Sigmoid colon (tissue), 7 donors: Measurements from ENCODE around the gene ACOXL. TPM values are rescaled to one million over a fixed set of nuclear protein-coding genes. Genes with fewer than 3 reads are reported as not detected.

ENCODE experiments used
- DNase-seq: peaks from one replicate; pipeline ENCODE4 v3.0.0-alpha.2; 2019
- H3K27ac ChIP-seq, 4 donors: fragments of 200-600 bp; sonication (generic); one replicate each; pipeline ENCODE4 v1.5.1; 2016 to 2019; ENCODE audit warnings: mild to moderate bottlenecking in 1 of 4
- H3K27me3 ChIP-seq, 3 donors: fragments of 200-600 bp; sonication (generic); one replicate each; pipeline ENCODE4 v1.5.1; 2019; ENCODE audit warnings: mild to moderate bottlenecking in 1 of 3
- H3K36me3 ChIP-seq, 4 donors: fragments of 200-600 bp; sonication (generic); one replicate each; pipeline ENCODE4 v1.5.1; 2016 to 2019
- H3K4me1 ChIP-seq, 4 donors: fragments of 200-600 bp; sonication (generic); one replicate each; pipeline ENCODE4 v1.5.1; 2017 to 2019
- H3K4me3 ChIP-seq, 4 donors: fragments of 200-600 bp; sonication (generic); one replicate each; pipeline ENCODE4 v1.5.1; 2017 to 2019; ENCODE audit warnings: mild to moderate bottlenecking in 2 of 4, moderate library complexity in 1 of 4
- H3K9me3 ChIP-seq, 4 donors: fragments of 200-600 bp in 3 of 4; sonication (generic) in 3 of 4; one replicate each; pipeline versions ENCODE4 v1.5.1 to v1.6.1; 2013 to 2019
- EP300 ChIP-seq, 4 donors: sonication (generic); formaldehyde crosslinking; IDR thresholded peaks; one replicate each; pipeline ENCODE4 v1.6.1; 2017; ENCODE audit warnings: antibody characterized with exemption in 4 of 4
- POLR2A ChIP-seq, 2 donors: fragments of 450-650 bp; IDR thresholded peaks; one replicate each; pipeline ENCODE4 v1.6.1; 2016; ENCODE audit warnings: antibody characterized with exemption in 2 of 2, mild to moderate bottlenecking in 2 of 2, moderate library complexity in 2 of 2
- POLR2AphosphoS5 ChIP-seq, 4 donors: sonication (generic); formaldehyde crosslinking; IDR thresholded peaks; one replicate each; pipeline ENCODE4 v1.6.1; 2017; ENCODE audit warnings: antibody characterized with exemption in 4 of 4
- WGBS, 2 donors: extraction: QIAGEN DNeasy Blood & Tissue Kit; methylation state at CpG; one replicate each; pipeline ENCODE4 v1.1.7; 2013; 5-methylcytosine and 5-hydroxymethylcytosine counted together
- intact Hi-C: fragments of 100-400 bp; cut with DNase I; formaldehyde crosslinking; loops from one replicate; pipeline ENCODE4 v1.15.1; 2023
- polyA plus RNA-seq, 3 donors: library from polyadenylated mRNA; stranded (reverse); fragments of 200-250 nt; gene quantifications; one replicate each; pipeline ENCODE4 v1.2.3, GENCODE V29; 2013
- total RNA-seq, 4 donors: library from RNA; depleted of rRNA; stranded (reverse); fragments of >200 nt; gene quantifications; one replicate each; pipeline ENCODE4 v1.1.0, GENCODE V29; 2016
- TF ChIP-seq, protein P1 (sequence below), 4 experiments: fragments of 450-650 bp in 3 of 4; fragments of 200-600 bp in 1 of 4; IDR thresholded peaks; one replicate each; pipeline ENCODE4 v1.5.1; 2016 to 2019; ENCODE audit warnings: antibody characterized with exemption in 4 of 4, mild to moderate bottlenecking in 3 of 4, moderate library complexity in 2 of 4
- donor health status: healthy with polysubstance abuse.
- donor health status: Bipolar disorder and iron deficiency.
- donor health status: healthy.

ACOXL gene
- total and polyA plus RNA-seq, 7 donors: 0.45 TPM; not detected in 6

DNA sequence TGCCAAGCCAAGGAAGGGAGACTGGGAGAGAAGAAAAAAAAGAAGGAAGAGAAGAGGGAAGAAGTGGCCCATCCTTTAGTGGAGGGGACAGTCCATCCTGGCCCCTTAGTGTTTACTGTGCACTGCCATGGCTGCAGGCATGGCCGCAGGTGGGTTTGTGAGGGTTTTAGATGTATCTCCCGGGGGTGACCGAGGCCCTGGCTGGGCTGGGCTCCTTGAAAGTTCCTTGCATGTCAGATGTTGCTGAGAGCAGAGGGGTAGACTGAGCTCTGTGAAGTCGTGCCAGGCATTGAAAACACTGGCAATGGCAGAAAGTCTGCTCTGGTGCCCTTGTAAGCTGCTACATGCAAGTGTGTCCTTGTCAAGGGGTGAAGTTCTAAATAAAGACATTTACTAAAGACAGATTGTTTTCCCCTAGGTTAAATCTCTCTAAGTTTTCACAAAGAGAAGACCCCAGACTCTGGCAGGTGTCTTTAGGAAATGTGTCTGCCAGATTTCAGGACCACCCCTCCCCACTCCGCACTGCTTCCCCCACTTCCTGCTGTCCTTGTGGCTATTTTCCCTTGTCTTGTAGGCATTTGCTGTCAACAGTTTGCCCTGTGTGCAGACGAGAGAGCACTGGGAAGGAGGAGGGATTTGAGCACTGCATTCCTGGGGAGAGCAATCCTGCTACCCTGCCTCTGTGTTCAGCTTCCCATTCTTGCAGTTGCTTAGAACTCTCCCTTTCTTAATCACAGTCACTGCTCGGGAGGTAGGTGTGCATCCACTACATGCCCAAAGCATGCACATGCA is 68.4 kb downstream of the ACOXL start:
- TF ChIP-seq POLR2A (IDR thresholded peaks at IDR 0.05) (no peak), EP300 (IDR thresholded peaks at IDR 0.05) (no peak), POLR2AphosphoS5 (IDR thresholded peaks at IDR 0.05) (no peak)
- TF ChIP-seq, protein P1, sequence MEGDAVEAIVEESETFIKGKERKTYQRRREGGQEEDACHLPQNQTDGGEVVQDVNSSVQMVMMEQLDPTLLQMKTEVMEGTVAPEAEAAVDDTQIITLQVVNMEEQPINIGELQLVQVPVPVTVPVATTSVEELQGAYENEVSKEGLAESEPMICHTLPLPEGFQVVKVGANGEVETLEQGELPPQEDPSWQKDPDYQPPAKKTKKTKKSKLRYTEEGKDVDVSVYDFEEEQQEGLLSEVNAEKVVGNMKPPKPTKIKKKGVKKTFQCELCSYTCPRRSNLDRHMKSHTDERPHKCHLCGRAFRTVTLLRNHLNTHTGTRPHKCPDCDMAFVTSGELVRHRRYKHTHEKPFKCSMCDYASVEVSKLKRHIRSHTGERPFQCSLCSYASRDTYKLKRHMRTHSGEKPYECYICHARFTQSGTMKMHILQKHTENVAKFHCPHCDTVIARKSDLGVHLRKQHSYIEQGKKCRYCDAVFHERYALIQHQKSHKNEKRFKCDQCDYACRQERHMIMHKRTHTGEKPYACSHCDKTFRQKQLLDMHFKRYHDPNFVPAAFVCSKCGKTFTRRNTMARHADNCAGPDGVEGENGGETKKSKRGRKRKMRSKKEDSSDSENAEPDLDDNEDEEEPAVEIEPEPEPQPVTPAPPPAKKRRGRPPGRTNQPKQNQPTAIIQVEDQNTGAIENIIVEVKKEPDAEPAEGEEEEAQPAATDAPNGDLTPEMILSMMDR (IDR thresholded peaks at IDR 0.05): no peak
- WGBS, 2 donors: 83 to 87% methylated on average over 7 of the region's 7 CpGs
- H3K4me3 ChIP-seq: no peak overlapping the region
- intact Hi-C loops: no loop called here
- no peak overlapping the region for H3K27ac ChIP-seq
- DNase-seq: no peak
- no peaks in the 10 kb centered on the region for H3K4me1 ChIP-seq
- H3K9me3 ChIP-seq: no peaks in the 10 kb centered on the region
- H3K36me3 ChIP-seq: no peaks in the 10 kb centered on the region
- no peaks in the 10 kb centered on the region for H3K27me3 ChIP-seq

DNA sequence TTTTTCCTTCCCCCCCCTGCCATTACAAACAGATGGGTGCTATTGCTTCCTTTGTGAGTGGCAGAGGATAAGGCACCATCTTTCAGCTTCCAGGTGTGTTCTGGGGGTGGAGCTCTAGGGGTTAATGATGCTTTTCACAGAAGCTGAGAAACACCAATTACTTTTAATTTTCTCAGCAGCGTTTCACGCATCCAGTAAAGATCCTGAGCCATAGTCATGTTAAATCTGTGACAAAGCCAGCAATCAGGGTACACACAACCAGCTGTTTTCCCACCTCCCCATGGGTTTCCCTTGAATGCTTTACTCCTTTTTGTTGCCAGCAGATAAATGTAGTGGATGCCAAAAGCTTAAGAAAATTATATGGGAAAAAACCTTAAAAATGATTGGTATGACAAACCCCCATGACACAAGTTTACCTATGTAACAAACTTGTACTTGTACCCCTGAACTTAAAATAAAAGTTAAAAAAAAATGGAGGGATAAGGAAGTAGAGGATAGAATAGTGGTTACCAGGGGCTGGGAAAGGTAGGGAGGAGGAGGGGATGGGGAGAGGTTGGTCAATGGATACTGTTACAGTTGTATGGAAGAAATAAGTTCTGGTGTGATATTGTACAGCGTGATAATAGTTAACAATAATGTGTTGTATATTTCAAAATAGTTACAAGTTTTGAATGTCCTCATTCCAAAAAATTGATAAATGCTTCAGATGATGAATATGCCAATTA is 70.0 kb downstream of the ACOXL start:
- no peaks in the 10 kb centered on the region for H3K27me3 ChIP-seq
- no peak overlapping the region for H3K4me3 ChIP-seq
- intact Hi-C loops: no loop called here
- H3K4me1 ChIP-seq: no peaks in the 10 kb centered on the region
- no peaks in the 10 kb centered on the region for H3K9me3 ChIP-seq
- no peak overlapping the region for H3K27ac ChIP-seq
- H3K36me3 ChIP-seq: no peaks in the 10 kb centered on the region
- WGBS, 2 donors: 86 to 90% methylated on average over 3 of the region's 3 CpGs
- TF ChIP-seq POLR2A (IDR thresholded peaks at IDR 0.05): no peak
- TF ChIP-seq POLR2AphosphoS5 (IDR thresholded peaks at IDR 0.05): no peak
- TF ChIP-seq, protein P1 (IDR thresholded peaks at IDR 0.05): no peak
- no peak for TF ChIP-seq EP300 (IDR thresholded peaks at IDR 0.05)
- no peak for DNase-seq

DNA sequence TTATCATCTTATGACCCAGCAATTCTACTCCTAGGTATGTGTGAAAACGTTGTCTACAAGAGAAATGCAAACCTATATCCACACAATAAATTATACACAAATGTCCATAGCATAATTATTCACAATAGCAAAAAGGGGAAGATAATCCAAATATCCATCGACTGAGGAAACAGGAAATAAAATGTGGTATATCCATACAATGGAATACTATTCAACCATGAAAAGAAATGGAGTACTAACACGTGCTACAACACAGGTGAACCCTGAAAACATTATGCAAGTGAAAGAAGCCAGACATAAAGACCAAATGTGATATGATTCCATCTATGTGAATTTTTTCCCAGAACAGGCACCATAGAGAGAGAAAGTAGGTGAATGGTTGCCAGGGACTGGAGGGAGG is 72.1 kb downstream of the ACOXL start:
- no peaks in the 10 kb centered on the region for H3K9me3 ChIP-seq
- no peak overlapping the region for H3K27ac ChIP-seq
- DNase-seq: no peak
- no peaks in the 10 kb centered on the region for H3K36me3 ChIP-seq
- intact Hi-C loops: no loop called here
- no peaks in the 10 kb centered on the region for H3K4me1 ChIP-seq
- WGBS, 2 donors: 91 to 92% methylated on average over 3 of the region's 3 CpGs
- H3K27me3 ChIP-seq: no peaks in the 10 kb centered on the region
- TF ChIP-seq POLR2A (IDR thresholded peaks at IDR 0.05) (no peak), EP300 (IDR thresholded peaks at IDR 0.05) (no peak), POLR2AphosphoS5 (IDR thresholded peaks at IDR 0.05) (no peak)
- TF ChIP-seq, protein P1 (IDR thresholded peaks at IDR 0.05): no peak
- no peak overlapping the region for H3K4me3 ChIP-seq

DNA sequence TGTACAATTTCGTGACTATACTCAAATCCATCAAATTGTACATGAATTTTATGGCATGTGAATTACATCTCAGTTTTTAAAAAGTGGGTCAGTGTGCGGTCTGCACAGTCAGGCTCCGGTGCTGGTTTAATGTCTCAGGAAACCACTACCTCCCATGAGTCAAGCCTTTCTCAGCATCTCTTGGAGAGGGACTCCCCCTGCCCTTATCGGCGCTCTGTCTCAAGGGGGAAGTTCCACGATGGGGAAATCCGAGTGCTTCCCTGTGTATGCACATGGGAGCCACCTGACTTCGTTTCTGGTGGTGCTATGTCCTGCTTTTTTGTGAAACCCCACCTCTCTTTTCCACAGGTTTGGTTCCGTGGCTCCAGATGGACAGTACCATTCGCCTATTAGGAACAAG is 72.5 kb downstream of the ACOXL start:
- Histone ChIP-seq H3K4me3 (no peak overlapping the region), H3K27me3 (no peaks in the 10 kb centered on the region), H3K4me1 (no peaks in the 10 kb centered on the region), H3K36me3 (no peaks in the 10 kb centered on the region), H3K27ac (no peak overlapping the region), H3K9me3 (no peaks in the 10 kb centered on the region)
- intact Hi-C loops: no loop called here
- TF ChIP-seq POLR2AphosphoS5 (IDR thresholded peaks at IDR 0.05) (no peak), POLR2A (IDR thresholded peaks at IDR 0.05) (no peak), EP300 (IDR thresholded peaks at IDR 0.05) (no peak)
- no peak for DNase-seq
- WGBS, 2 donors: 63 to 89% methylated on average over 10 of the region's 10 CpGs

DNA sequence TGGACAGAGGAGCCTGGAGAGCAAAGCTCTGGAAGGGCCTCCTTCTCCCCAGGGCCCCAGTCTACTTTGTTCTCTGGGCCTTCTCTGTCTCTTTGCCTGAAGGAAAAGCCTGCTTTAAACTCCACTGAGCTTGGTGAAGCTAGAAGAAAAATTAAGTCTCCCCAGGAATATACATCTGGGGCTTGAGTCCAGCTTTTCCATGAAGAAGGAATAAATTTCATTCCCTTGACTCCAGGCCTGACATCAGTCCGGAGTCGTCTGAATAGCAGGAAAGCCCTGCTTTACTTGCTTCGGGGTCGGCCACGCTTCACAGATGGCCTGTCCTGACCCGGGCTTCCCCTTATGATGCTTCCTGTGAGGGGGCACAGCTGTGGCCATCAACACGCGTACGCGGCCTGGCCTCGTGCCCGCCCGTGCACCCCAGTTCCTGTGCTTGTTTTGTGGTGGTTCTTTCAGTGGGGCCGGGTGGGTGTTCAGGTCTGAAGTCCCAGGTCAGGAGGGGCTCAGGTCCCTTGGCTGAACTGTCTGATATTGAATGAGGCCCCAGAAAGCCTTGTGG is 73.6 kb downstream of the ACOXL start:
- intact Hi-C loops: no loop called here
- no peaks in the 10 kb centered on the region for H3K4me1 ChIP-seq
- no peak overlapping the region for H3K4me3 ChIP-seq
- TF ChIP-seq, protein P1 (IDR thresholded peaks at IDR 0.05): no peak
- TF ChIP-seq POLR2AphosphoS5 (IDR thresholded peaks at IDR 0.05) (no peak), POLR2A (IDR thresholded peaks at IDR 0.05) (no peak), EP300 (IDR thresholded peaks at IDR 0.05) (no peak)
- H3K36me3 ChIP-seq: no peaks in the 10 kb centered on the region
- 50 to 85% methylated on average over 14 of the region's 14 CpGs for WGBS, 2 donors
- H3K27me3 ChIP-seq: no peaks in the 10 kb centered on the region
- H3K9me3 ChIP-seq: no peaks in the 10 kb centered on the region
- no peak for DNase-seq
- no peak overlapping the region for H3K27ac ChIP-seq
